ENCODE data around the gene SLC4A7. TPM values are rescaled to one million over a fixed set of nuclear protein-coding genes. Genes with fewer than 3 reads are reported as not detected.

SLC4A7 gene
- total and polyA plus RNA-seq, 2 donors (not counting 1 experiment from before 2014, with no cell fraction given), result 9.4 to 46.9 TPM

- no peak for DNase-seq
- TF ChIP-seq CTCF (IDR thresholded peaks at IDR 0.05) (no peak), EZH2 (IDR thresholded peaks at IDR 0.05; ENCODE audit: borderline replicate concordance, insufficient read depth, low read depth, low read length, poor library complexity, severe bottlenecking) (no peak)
- Histone ChIP-seq H2AFZ (ENCODE audit: insufficient read depth, low read depth, low read length, poor library complexity, severe bottlenecking) (no peak overlapping the region), H3K4me2 (replicated peaks; ENCODE audit: low read depth, low read length, poor library complexity, severe bottlenecking) (no peak overlapping the region), H3K4me1 (ENCODE audit: control insufficient read depth in 2 of 2, insufficient read depth in 2 of 2, low read length in 2 of 2) (no peaks in the 10 kb centered on the region), H3K4me3 (ENCODE audit: control extremely low read depth in 1 of 5, extremely low read depth in 1 of 5, insufficient read depth in 1 of 5, low read depth in 2 of 5, low read length in 4 of 5) (no peak overlapping the region), H3K27ac (ENCODE audit: low read length in 2 of 2) (no peak overlapping the region), H3K36me3 (replicated peaks in 1 of 2; ENCODE audit: control extremely low read depth in 1 of 2, control insufficient read depth in 1 of 2, extremely low read depth in 1 of 2, insufficient read depth in 2 of 2, low read length in 1 of 2) (peaks cover 0 to 33% of the 10 kb centered on the region in 2 experiments), H3K9ac (ENCODE audit: low read length) (no peak overlapping the region), H3K9me3 (ENCODE audit: control extremely low read depth in 1 of 3, control insufficient read depth in 2 of 3, insufficient read depth in 1 of 3, low read length in 2 of 3) (no peaks in the 10 kb centered on the region), H3K27me3 (replicated peaks in 1 of 4; ENCODE audit: control extremely low read depth in 1 of 4, control insufficient read depth in 3 of 4, insufficient read depth in 4 of 4, low read length in 3 of 4) (no peaks in the 10 kb centered on the region), H3K79me2 (ENCODE audit: control insufficient read depth, insufficient read depth, low read length) (no peaks in the 10 kb centered on the region), H4K20me1 (ENCODE audit: control insufficient read depth, insufficient read depth, low read length, poor library complexity, severe bottlenecking) (no peaks in the 10 kb centered on the region)
- 40% methylated on average over 1 of the region's 3 CpGs for WGBS (ENCODE audit: insufficient coverage)
- ChIA-PET POLR2A (no interaction called here), CTCF (interaction anchor here (1.0 to 1.2 kb wide), 2 partner anchors 9 to 15 kb away, joined by 3 read pairs; no protein-coding TSS in a partner anchor)
- no peaks in the 10 kb centered on the region for H3K27me3 Mint-ChIP-seq
- no peak overlapping the region for H3K4me3 Mint-ChIP-seq
- no peak for ATAC-seq (ENCODE audit: low read depth)
- intact Hi-C loops (cut with micrococcal nuclease), result no loop called here
- no peaks in the 10 kb centered on the region for H3K4me1 Mint-ChIP-seq
- H3K27ac Mint-ChIP-seq, result no peak overlapping the region
- H3K9me3 Mint-ChIP-seq (ENCODE audit: insufficient read depth), result no peaks in the 10 kb centered on the region
Observed at GRCh38 chr3:27380433-27381357, 103.5 kb downstream of the SLC4A7 start.

- H3K9me3 Mint-ChIP-seq (ENCODE audit: insufficient read depth), result no peaks in the 10 kb centered on the region
- Histone ChIP-seq H2AFZ (ENCODE audit: insufficient read depth, low read depth, low read length, poor library complexity, severe bottlenecking) (no peak overlapping the region), H3K36me3 (replicated peaks in 1 of 2; ENCODE audit: control extremely low read depth in 1 of 2, control insufficient read depth in 1 of 2, extremely low read depth in 1 of 2, insufficient read depth in 2 of 2, low read length in 1 of 2) (peaks cover 0 to 20% of the 10 kb centered on the region in 2 experiments), H3K4me1 (ENCODE audit: control insufficient read depth in 2 of 2, insufficient read depth in 2 of 2, low read length in 2 of 2) (no peaks in the 10 kb centered on the region), H4K20me1 (ENCODE audit: control insufficient read depth, insufficient read depth, low read length, poor library complexity, severe bottlenecking) (no peaks in the 10 kb centered on the region), H3K4me3 (ENCODE audit: control extremely low read depth in 1 of 5, extremely low read depth in 1 of 5, insufficient read depth in 1 of 5, low read depth in 2 of 5, low read length in 4 of 5) (no peak overlapping the region), H3K27me3 (replicated peaks in 1 of 4; ENCODE audit: control extremely low read depth in 1 of 4, control insufficient read depth in 3 of 4, insufficient read depth in 4 of 4, low read length in 3 of 4) (no peaks in the 10 kb centered on the region), H3K9me3 (ENCODE audit: control extremely low read depth in 1 of 3, control insufficient read depth in 2 of 3, insufficient read depth in 1 of 3, low read length in 2 of 3) (no peaks in the 10 kb centered on the region), H3K27ac (ENCODE audit: low read length in 2 of 2) (no peak overlapping the region), H3K9ac (ENCODE audit: low read length) (no peak overlapping the region), H3K4me2 (replicated peaks; ENCODE audit: low read depth, low read length, poor library complexity, severe bottlenecking) (no peak overlapping the region), H3K79me2 (ENCODE audit: control insufficient read depth, insufficient read depth, low read length) (no peaks in the 10 kb centered on the region)
- CTCF ChIA-PET, result no interaction called here
- no peak overlapping the region for H3K4me3 Mint-ChIP-seq
- no peaks in the 10 kb centered on the region for H3K27me3 Mint-ChIP-seq
- POLR2A ChIA-PET, result no interaction called here
- H3K4me1 Mint-ChIP-seq, result no peaks in the 10 kb centered on the region
- intact Hi-C loops (cut with micrococcal nuclease), result no loop called here
- no peak overlapping the region for H3K27ac Mint-ChIP-seq
- TF ChIP-seq CTCF (IDR thresholded peaks at IDR 0.05), result no peak
- no peak for TF ChIP-seq EZH2 (IDR thresholded peaks at IDR 0.05; ENCODE audit: borderline replicate concordance, insufficient read depth, low read depth, low read length, poor library complexity, severe bottlenecking)
- DNase-seq, result no peak
- ATAC-seq (ENCODE audit: low read depth), result no peak
Observed at GRCh38 chr3:27378331-27378730, 105.9 kb downstream of the SLC4A7 start.
